Iris pigment epithelial cell (primary cell): ENCODE results near the gene ART1.

ENCODE experiments used
- DNase-seq: peaks from one replicate; pipeline ENCODE4 v3.0.0-alpha.2; 2011; ENCODE audit warnings: low read depth

ART1 gene

GRCh38 chr11:3666023-3666530 is 21.1 kb downstream of the ART1 start:
- no peak for DNase-seq

GRCh38 chr11:3667149-3668035 is 22.5 kb downstream of the ART1 start:
- no peak for DNase-seq

GRCh38 chr11:3669128-3669527 is 24.2 kb downstream of the ART1 start:
- DNase-seq, result no peak

GRCh38 chr11:3669742-3670183 is 24.8 kb downstream of the ART1 start:
- no peak for DNase-seq

- no peak for DNase-seq
Measured at GRCh38 chr11:3671334-3672254, 26.7 kb downstream of the ART1 start, which contains the start of gene CHRNA10. TSS of gene CHRNA10 (minus strand) at chr11:3671384. CDS start at chr11:3671312, 72 bp downstream.

GRCh38 chr11:3674189-3674588 is 29.3 kb downstream of the ART1 start:
- DNase-seq, result peak; percentile 86

GRCh38 chr11:3675971-3676370 is 31.0 kb downstream of the ART1 start:
- DNase-seq, result no peak

- no peak for DNase-seq
Measured at GRCh38 chr11:3679077-3679476, 34.1 kb downstream of the ART1 start.

GRCh38 chr11:3683039-3683438 is 38.1 kb downstream of the ART1 start:
- DNase-seq, result no peak

- DNase-seq, result no peak
Measured at GRCh38 chr11:3684129-3684818, 39.3 kb downstream of the ART1 start.

- DNase-seq, result no peak
Measured at GRCh38 chr11:3684819-3685172, 39.9 kb downstream of the ART1 start.

GRCh38 chr11:3685923-3686322 is 41.0 kb downstream of the ART1 start:
- DNase-seq, result no peak

GRCh38 chr11:3686751-3687150 is 41.8 kb downstream of the ART1 start:
- peak; percentile 28 for DNase-seq

GRCh38 chr11:3700410-3700809 is 55.5 kb downstream of the ART1 start:
- no peak for DNase-seq

GRCh38 chr11:3700910-3701309 is 56.0 kb downstream of the ART1 start:
- DNase-seq, result no peak

- no peak for DNase-seq
Measured at GRCh38 chr11:3703383-3703782, 58.5 kb downstream of the ART1 start.

- no peak for DNase-seq
Measured at GRCh38 chr11:3707176-3707575, 62.2 kb downstream of the ART1 start.

GRCh38 chr11:3709977-3710376 is 65.0 kb downstream of the ART1 start:
- peak; percentile 65 for DNase-seq

GRCh38 chr11:3710485-3711259 is 65.7 kb downstream of the ART1 start:
- peak; percentile 81 for DNase-seq

- DNase-seq, result no peak
Measured at GRCh38 chr11:3712274-3712673, 67.3 kb downstream of the ART1 start.
